Fibroblast of skin of right quadriceps (primary cell): ENCODE data around the gene DIAPH2.

Experiments used
- DNase-seq: peaks from one replicate; pipeline ENCODE4 v3.0.0-alpha.2; 2013

DIAPH2 gene

DNA sequence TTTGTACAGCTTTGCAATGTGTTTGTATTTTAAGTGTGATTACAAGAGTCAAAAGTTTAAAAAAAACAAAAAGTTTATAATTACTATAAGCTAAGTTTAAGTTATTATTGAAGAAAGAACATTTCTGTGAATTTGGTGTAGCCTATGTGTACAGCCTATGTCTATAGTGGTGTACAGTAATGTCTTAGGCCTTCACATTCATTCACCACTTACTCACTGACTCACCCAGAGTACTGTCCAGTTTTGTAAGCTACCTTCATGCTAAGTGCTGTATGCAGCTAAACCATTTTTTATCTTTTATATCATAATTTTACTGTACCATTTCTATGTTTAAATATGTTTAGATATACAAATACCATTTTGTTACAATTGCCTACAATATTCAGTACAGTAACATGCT lies 381.3 kb downstream of the DIAPH2 start:
- peak; percentile 0 for DNase-seq

DNA sequence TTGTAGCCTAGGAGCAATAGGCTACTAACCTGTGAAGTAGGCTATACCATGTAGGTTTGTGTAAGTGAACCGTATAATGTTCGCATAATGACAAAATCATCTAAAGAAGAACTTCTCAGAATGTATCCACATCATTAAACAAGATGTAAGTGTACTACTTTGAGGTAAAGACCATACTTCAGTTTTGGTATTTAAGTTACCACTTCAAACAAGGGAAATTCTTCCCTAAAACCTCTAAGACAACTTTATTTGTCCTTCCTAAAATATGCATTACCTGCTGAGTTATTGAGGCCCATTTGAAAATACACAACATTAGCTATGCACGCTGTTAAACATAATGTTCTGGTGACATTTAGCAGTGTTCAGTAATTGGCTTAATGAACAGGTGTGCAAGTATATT lies 381.7 kb downstream of the DIAPH2 start:
- no peak for DNase-seq

DNA sequence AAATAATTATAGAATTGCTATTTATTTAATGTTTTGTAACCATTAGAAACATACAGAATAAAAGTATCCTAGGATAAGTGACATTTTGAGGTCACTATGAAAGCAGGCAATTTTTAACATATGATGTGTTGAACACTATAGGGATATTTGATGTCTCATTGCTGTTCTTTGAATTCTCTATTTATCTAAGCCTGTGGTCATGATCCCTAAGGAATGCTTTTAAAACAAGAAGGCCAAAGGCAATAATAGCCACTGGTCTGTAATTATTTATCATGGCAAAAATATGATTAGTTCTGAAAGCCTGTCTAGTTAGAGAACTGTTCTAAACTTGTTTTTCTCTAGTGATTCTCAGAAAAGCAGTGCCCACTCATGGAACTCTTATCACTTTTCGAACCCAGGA lies 385.7 kb downstream of the DIAPH2 start:
- peak; percentile 0 for DNase-seq

DNA sequence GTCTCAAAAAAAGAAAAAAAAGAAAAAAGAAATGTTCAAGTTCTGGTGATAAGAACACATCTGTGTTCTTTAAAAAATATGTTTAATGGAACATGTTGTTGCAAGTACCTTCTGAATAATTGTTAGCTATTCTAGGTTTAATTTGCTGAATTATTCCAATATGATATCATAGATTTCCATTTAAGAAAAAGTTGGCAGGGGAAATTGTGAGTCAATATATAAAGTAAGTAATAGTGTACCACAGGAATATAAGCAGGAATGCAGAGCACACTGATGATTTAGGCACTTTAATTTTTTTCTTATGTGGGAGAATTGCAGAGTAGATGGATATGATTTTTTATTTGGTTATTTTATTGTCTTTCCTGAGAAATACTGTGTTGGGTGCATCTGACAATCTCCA lies 389.8 kb downstream of the DIAPH2 start:
- peak; percentile 40 for DNase-seq

DNA sequence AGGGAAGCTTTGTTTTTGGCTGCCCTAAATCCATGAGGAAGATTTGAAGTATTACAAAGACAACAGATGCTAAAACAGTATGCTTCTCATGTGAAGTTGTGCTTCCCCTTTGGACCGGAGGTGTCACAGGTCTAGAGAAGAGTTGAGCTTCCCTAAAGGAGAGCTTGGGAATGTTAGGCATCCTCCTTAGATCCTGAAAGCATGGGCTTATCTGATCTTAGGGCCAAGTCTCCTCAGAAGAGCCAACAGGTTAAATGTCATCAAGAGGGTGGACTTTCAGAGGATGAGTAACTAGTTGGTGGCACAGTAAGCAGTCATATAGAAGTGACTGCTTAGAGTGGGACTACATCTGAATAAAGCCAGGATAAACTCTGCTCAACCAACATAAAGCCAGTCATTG lies 404.5 kb downstream of the DIAPH2 start:
- DNase-seq: no peak

DNA sequence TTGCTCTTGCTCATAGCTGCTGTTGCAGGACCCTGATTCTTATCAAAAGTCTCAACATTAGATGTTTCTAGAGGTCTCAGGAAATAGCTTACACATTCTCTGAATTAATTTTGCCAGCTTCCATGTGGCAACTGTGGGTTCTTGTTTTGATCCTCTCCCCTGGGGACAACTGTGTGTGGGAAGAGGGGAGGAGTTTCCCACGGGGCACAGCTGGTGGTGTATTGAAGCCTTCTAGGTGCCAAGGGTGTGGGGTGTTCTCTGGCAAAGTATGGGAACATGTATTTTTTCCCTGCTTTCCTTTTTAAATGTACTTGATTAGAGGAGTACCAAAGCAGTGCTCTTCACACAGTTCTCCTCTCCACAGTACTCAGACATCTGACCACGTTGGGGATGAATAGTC lies 411.7 kb downstream of the DIAPH2 start:
- no peak for DNase-seq

DNA sequence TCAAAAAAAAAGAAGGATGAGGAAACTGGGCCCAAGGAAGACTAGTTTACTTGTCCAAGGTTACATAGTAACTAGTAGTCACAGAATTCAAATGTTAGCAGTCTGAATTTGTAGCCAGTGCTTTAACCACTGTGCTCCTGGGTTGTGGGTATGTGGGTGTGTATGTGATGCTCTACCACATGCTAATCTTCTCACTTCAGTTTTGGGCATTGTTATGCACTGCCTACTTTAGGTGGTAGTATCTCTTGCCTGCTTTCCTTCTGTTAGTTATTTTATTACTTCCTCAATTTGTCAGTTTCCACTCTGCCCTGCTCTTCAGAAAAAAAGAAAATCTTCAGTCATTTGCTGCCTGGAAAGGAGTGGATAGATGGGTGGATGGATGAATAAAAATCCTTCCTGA lies 418.3 kb downstream of the DIAPH2 start:
- DNase-seq: no peak

DNA sequence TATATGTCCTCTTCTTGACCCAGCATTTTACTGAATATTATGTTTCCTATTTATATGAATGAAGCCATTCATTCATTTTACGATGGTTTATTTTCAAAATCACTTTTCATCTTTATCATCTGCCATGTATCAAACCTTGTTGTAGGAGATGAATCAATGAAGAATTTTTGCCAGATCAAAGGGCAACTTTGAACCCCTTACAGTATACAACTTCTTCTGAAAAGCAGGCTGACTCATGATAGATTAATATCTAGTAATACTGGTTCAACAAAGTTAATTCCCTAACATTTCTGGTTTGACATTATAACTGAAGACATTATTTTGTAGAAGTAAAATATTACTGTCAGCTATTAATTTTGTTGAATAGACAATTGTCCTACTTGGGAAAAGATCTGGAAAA lies 425.1 kb downstream of the DIAPH2 start:
- no peak for DNase-seq

DNA sequence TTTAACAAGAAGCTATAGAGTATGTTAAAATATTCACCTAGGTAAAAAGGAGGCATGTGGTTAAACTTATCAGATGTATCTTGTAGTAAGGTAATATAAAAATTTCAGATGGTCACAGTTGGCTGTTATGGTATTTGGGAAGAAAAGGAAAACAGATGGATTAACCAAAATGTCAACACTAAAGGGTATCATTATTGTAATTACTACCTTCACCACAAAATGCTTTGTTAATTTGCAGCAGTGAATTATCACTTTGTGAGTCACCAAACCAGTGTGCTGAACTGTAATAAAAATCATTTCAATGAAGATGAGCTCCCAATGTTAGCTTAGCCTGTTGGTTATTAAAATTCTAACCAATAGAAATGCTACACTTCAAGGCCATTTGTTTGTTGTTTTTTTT lies 432.9 kb downstream of the DIAPH2 start:
- DNase-seq: no peak

DNA sequence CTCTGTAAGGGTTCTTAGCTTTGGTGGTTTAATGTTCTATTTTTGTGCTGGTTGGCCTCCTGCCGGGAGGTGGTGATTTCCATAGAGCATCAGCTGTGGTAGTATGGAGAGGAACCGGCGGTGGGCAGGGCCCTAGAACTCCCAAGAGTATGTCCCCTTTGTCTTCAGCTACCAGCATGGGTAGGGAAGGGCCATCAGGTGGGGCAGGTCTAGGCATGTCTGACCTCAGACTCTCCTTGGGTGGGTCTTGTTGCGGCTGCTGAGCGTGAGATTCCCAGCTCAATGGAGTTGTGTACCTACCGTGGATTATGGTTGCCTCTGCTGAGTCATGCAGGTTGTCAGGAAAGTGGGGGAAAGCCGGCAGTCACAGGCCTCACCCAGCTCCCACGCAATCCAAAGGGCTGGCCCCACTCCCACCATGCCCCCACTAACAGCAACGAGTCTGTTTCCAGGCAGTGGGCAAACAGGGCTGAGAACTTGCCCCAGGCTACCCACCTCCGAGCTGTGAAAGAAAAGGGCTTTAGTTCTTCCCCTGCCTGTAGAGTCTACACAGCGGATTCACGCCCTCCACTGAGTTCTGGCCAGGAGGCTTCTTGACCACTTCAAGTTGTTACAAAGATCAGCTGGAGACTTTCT lies 434.9 kb downstream of the DIAPH2 start:
- DNase-seq: no peak

DNA sequence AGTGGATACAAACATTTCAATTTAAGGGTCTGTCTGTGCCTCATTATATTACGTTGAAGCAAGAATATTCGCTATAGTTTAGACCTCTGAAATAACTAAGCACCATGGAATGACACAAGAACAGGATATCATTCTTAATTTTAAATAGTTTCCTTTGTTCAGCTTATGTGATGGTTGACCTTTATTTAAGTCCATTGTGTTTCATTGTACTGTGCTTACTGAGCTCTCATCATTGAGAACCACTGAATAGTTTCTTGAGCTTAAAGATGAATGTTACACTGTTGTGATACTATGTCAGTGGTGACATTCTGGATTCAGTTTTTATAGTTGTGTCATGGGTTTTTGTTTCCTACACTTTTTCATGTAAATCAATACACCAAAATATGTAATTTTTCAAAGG lies 438.4 kb downstream of the DIAPH2 start:
- DNase-seq: no peak

DNA sequence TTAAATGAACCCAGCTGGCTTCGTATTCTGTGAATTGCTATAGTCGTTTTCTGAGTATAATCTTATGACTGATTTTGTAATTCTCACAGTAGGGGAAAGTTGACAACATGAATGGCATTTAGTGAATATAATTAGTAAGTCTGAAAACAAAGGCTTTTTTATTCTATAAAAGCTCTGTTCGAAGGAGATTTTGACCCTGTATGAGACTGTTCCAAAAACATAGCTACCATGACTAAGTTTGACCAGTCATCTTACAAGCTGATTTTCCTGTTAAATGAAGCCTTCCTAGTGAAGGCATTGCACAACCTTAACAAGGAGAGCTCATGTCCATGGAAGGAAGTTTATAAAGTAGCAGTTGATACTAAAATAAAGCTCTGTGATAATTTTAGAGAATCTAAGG lies 441.4 kb downstream of the DIAPH2 start:
- peak; percentile 6 for DNase-seq

DNA sequence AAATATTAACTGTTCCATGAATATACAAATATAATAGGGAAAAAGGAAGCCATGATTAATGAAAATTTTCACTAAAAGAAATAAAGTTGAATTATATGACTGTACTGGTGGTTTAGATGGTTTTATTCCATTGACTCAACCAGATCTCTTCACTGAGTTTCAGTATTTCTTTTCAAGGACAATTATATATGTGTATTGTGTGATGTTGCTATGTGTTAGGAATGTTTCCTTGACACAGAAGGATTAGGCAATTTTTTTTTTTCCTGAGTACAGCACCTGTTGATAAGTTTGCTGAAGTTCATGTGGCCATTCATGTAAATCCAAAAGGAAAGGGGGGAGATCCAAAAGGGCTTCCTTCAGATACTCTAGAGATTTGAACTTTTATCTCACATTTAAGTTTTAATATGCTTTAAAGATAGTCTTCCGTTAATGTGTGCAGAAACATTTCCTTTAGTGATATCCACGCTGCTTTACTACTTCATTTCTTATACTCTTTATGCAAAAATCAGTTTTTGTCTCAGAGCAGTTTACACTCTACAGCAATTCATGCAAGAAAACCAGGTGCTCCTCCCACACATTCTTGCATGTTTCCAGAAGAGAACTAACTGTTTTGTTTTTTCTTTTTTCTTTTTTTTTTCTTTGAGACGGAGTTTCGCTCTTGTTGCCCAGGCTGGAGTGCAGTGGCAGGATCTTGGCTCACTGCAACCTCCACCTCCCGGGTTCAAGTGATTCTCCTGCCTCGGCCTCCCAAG lies 448.2 kb downstream of the DIAPH2 start:
- no peak for DNase-seq

DNA sequence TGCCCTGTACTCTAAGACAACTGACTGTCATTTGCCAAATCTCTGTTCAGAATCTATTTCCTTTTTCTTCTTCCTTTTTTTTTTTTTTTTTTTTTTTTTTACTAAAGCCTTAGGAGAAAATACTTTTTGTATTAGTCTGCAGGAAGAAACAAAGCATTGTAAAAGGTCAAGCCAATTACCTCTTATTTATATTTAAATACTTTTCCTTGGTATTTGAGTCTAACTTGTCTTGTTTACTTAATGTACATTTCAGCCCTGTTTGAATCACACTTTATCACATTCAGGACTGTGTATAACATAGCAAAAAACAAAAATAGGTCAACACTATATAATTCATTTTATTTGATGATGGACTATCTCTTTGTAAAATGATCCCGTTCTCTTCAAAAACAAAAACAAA lies 461.3 kb downstream of the DIAPH2 start:
- no peak for DNase-seq

DNA sequence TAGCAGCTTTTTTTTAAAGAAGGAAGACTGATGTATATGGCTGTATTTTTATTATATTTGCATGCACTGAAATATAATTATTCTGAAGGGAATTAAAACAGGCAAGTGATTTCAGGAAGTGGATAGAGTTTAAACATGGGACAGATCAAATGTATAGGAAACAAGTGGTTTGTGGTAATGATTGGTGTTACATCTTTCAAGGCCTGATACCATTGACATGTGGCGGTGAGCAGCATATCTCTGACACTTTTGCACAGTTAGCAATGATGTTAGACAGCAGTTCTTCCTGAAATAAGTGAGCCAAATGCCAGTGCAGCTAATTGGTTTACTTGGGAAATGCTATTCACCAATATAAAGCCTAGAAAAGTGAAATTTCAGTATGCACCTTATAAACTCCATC lies 471.2 kb downstream of the DIAPH2 start:
- DNase-seq: no peak

DNA sequence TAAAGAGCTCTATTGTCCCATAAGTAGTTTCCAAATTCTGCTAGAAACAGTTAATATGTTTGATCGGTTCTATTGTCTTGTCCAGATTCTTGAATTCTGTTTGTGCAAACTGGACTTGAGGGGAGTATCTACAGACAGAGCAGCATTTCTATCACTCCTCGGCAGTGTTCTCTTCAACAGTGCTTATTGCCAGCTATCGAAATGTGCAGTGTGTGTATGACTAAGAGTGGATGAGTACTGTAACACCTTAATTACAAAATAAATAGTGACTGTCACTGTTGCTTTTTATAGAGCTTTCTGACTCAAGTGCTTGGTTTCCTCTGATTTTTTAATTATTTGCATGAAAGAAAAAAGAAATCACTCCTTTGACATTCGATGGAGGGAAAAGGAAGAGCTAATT lies 473.6 kb downstream of the DIAPH2 start:
- no peak for DNase-seq

DNA sequence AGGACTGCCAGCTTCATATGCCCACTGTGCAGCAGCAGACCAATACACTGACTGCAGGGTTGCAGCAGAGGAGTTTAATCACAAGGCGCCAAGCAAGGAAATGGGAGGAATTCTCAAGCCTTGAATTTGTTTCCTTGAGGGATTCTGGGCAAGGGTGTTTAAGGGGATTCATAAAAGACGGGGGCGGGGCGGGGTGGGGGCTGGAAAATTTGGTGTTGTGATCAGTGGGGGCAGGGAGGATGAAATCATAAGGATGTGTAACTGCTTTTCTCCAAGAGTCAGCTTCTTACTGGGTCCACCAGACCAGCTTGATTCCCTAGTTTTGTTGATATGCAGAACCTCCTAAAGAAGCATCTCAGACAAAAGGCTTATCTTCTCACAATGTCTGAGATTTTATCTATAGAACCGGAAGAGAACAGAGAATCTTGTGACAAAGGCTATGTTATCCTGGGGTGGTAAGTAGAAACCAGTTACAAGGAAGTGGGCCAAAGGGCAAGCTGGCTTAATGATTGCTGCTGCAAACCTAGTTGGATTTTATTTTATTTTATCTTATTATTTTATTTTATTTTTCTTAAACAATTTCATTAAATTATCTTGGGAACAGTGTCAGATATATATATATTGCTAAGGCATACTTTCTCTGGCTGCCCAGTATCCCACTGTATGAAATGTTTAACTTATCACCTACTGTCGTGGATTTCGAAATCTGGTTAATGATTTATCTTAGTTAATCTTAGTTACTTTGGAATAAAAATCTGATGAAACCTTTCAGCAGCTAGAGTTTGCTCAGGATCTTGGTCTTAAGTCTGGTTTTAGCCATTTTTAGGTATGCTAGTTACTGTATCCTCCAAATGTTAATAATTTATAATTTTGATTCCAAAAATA lies 475.5 kb downstream of the DIAPH2 start:
- DNase-seq: peak; percentile 0

DNA sequence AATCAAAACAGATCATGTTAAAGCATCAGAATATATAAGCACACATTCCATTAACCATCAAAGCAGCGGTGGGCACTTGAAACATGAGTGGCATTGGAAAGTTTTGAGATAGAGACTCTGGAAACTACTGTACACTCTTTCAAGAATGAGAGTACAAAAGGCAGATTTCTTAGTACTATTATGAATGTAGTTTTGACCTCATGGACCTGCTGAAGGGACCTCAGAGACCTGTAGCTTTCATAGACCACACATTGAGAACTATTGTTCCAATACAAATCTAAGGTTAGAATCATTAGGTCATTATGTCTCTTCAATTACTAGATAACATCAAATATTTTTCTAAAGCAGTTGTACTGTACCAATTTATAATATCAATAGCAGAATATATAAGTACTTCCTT lies 482.7 kb downstream of the DIAPH2 start:
- DNase-seq: no peak

DNA sequence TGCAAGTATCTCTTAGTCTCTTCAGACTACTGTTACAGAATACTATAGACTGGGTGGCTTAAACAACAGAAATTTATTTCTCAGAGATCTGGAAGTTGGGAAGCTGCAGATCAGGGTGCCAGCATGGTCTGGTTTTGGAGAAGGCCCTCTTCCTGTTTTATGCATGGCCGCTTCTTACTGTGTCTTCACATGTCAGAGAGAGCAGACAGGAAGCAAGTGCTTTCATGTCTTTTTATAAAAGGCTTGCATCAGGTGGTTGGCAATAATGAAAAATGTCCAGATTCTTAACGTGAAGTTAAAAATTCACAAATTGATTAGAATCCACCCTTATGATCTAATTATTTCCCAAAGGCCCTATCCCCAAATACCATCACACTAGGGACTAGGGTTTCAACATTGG lies 484.0 kb downstream of the DIAPH2 start:
- no peak for DNase-seq

DNA sequence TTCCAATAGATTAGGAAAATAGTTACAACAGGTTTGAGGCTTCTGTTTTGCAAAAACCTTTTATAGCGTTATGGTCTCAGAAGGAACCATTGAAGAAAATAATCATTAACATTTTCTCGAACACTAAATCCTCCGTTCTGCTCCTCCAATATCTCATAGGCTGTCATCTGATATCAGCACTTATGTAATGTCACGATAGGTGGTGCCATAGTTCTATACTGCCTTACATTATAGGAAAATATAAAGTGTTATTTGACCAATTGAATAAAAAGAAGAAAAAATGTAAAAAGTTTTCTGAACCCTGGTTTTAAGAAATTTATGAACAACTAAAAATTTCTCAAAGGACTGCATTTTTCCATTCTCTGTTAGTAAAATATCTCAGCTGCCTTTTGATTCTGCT lies 490.5 kb downstream of the DIAPH2 start:
- no peak for DNase-seq

DNA sequence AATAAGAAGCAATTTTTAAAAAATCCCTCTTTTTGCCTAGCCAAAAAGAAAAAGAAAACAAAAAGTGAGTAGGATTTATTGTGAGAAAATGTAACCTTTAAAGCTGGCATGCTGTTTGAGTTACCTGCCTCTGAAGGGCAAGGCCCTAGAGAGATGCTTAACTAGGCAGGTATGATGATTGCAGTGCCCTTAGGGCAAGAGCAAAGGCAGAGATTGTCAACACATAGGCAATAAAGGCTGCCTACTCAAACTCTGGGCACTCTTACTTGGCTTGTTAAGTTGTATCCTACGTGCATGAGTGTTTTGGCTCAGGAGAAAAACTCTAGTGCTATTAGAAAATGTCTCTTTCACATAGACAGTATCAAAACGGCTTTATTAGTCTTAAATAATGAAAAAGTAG lies 505.0 kb downstream of the DIAPH2 start:
- DNase-seq: no peak

DNA sequence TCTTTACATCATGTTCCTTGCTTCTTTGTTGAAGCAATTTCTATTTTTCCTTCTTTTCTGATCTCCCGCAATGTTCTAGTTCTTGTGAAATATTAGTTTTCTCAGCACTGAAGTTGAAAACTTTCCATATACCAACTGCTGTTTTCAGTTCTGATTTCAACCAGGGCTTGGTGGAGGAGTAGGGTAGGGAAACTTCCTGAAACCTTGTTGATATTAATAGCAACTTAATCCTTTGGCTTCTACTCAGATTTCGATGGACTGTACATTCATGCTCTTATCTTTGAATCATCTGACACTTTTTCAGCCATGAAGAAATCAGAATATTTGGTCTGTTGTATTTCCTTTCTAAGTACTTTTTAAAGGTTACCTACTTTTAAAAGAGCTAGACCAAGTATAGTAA lies 514.9 kb downstream of the DIAPH2 start:
- DNase-seq: peak; percentile 1

DNA sequence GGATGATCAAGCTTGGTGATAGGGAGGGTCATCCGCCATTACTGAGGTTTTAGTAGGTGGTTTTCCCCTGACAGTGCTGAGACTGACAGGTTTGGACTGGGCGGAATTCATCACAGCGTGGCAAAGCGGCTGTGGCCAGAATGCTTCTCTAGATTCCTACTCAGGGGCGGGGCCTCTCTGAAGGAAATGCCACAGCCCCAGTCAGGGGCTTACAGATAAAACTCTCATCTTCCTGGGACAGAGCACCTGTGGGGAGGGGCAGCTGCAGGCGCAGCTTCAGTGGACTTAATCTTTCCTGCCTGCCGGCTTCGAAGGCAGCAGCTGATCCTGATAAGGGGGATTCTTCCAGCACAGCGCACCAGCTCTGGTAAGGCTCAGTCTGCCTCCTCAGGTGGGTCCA lies 515.8 kb downstream of the DIAPH2 start:
- no peak for DNase-seq

DNA sequence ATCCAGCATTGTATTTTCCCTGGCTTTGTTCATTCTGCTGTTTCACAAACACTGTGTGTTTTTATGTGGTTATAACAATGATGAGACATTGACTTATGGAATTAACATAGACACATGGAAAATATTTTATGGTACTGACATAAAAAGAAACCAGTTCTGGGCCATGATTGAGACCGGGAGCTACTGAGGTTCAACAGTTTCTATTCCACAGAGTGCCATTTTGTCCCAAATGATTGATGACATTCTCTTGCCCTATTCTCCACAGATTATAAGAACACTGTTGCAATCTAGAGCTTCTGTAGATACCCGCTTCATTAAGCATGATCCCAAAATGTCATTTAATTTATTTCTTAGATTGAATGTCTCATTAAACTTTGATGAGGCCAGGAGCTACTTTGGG lies 525.9 kb downstream of the DIAPH2 start:
- no peak for DNase-seq
